Astrocyte (in vitro differentiated cells and primary cell): Measurements from ENCODE around the gene PLPPR5.

ENCODE experiments used
- CTCF ChIP-seq: IDR thresholded peaks from 2 replicates; pipeline ENCODE4 v1.5.1; 2011; ENCODE audit warnings: low read depth, mild to moderate bottlenecking, inconsistent platforms, low read length, moderate library complexity; ENCODE audit not compliant: insufficient read depth
- EZH2 ChIP-seq: IDR thresholded peaks from 2 replicates; pipeline ENCODE4 v1.6.1; 2012; ENCODE audit warnings: mild to moderate bottlenecking, low read length, inconsistent platforms; ENCODE audit not compliant: insufficient read depth

GRCh38 chr1:98985687-98986086, 19.0 kb downstream of the PLPPR5 start:
- TF ChIP-seq EZH2: no peak
- TF ChIP-seq CTCF: no peak
